Measurements from ENCODE around the gene SLC4A2.
A peak's percentile ranks its signal among the peaks of the same experiment; 100 is the strongest.

The SLC4A2 gene

DNA sequence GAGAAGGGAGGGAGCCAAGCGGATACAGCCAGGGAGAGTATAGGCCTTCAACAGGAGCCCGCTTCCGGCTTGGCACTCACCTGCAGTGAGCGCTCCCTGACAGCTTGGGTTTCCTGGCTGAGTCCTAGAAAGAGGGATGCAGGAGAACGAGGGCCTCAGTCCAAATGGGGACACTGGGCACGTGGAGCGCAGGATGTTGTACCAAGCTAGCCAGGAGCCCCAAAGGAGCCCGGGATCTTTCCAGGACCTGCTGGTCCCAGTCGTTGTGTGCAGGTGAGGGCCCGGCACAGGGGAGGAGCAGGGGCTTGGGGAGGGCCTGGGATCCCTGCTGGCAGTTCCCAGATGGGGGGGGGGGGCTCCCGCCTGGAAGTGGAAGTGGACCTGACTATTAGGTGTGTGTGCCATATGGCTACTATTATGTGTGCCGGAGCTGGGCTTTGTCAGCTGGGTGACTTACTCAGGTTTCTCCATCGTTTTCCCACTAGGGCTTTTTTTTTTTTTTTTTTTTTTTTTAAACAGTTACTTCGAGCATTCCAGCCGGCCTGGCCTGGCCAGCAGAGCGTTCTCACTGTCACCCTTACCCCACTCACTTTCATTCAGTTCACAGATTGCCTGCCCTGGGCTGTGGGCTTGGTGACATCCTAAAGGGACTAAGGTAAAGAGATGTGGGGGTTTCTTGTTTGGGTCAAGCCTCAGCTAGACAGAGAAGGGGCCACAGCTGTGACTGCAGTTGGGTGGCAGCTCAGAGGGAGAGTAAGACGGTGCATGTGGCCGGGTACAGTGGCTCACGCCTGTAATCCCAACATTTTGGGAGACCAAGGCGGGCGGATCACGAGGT, 30.7 kb downstream of the SLC4A2 start:
- Histone ChIP-seq H3K4me1 (ENCODE audit: insufficient read depth, low read length) (peaks cover 25% of the 10 kb centered on the region), H3K36me3 (ENCODE audit: insufficient read depth, low read length) (no peaks in the 10 kb centered on the region), H3K9ac (ENCODE audit: low read depth, low read length) (no peak overlapping the region)

GRCh38 chr7:151091003-151091402, 31.6 kb downstream of the SLC4A2 start:
- Histone ChIP-seq H3K4me1 (ENCODE audit: insufficient read depth, low read length) (peaks cover 21% of the 10 kb centered on the region; the same call in 1 of the 2 replicates), H3K9ac (ENCODE audit: low read depth, low read length) (no peak overlapping the region), H3K9me3 (ENCODE audit: control insufficient read depth, insufficient read depth, low read length) (no peaks in the 10 kb centered on the region), H3K36me3 (ENCODE audit: insufficient read depth, low read length) (no peaks in the 10 kb centered on the region)

More for the DNA sequence above, 30.7 kb downstream of the SLC4A2 start:
- H3K9me3 ChIP-seq (ENCODE audit: control insufficient read depth, insufficient read depth, low read length), result no peaks in the 10 kb centered on the region

DNA sequence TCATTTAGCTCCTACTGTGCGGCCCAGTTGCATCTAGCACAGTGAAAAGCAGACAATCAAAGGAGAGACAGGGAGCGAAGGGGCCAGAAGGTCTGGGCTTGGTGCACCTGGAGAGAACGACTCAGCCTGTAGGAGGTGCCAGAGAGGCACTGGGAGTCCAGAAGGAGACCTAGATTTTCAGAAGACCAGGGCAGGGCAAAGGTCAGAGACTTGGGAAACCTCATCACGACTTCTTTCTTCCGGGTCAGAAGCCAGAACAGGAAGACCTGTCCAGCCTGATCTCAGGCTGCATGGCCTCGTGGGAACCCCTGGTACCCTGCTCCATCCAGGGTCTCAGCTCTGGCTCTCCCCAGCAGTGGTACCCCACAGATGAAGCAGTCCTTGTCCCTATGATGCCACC, 32.0 kb downstream of the SLC4A2 start:
- H3K9ac ChIP-seq (ENCODE audit: low read depth, low read length), result no peak overlapping the region
- no peaks in the 10 kb centered on the region for H3K36me3 ChIP-seq (ENCODE audit: insufficient read depth, low read length)

GRCh38 chr7:151091988-151092387, 32.6 kb downstream of the SLC4A2 start:
- no peak overlapping the region for H3K9ac ChIP-seq (ENCODE audit: low read depth, low read length)
- no peaks in the 10 kb centered on the region for H3K36me3 ChIP-seq (ENCODE audit: insufficient read depth, low read length)
- no peaks in the 10 kb centered on the region for H3K9me3 ChIP-seq (ENCODE audit: control insufficient read depth, insufficient read depth, low read length)
- H3K4me1 ChIP-seq (ENCODE audit: insufficient read depth, low read length), result peaks cover 21% of the 10 kb centered on the region; the same call in 1 of the 2 replicates

More for the DNA sequence above, 32.0 kb downstream of the SLC4A2 start:
- Histone ChIP-seq H3K4me1 (ENCODE audit: insufficient read depth, low read length) (peaks cover 21% of the 10 kb centered on the region; the same call in 1 of the 2 replicates), H3K9me3 (ENCODE audit: control insufficient read depth, insufficient read depth, low read length) (no peaks in the 10 kb centered on the region)

- Histone ChIP-seq H3K36me3 (ENCODE audit: insufficient read depth, low read length) (no peaks in the 10 kb centered on the region), H3K9me3 (ENCODE audit: control insufficient read depth, insufficient read depth, low read length) (no peaks in the 10 kb centered on the region), H3K4me1 (ENCODE audit: insufficient read depth, low read length) (peaks cover 13% of the 10 kb centered on the region; the same call in 1 of the 2 replicates), H3K9ac (ENCODE audit: low read depth, low read length) (no peak overlapping the region)
Observed at GRCh38 chr7:151093748-151094147, 34.4 kb downstream of the SLC4A2 start.

DNA sequence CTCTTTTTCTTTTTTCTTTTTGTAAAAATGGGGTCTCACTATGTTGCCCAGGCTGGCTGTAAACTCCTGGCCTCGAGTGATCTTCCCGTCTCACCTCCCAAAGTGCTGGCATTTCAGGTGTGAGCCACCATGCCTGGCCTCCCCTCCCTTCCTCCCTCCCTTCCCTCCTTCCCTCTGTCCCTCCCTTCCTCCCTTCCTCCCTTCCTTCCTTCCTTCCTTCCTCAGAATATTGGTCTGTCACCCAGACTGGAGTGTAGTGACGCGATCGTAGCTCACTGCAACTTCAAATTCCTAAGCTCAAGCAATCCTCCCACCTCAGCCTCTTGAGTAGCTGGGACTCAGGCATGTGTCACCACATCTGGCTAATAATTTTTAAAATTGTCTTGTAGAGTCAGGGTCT, 35.3 kb downstream of the SLC4A2 start:
- Histone ChIP-seq H3K9ac (ENCODE audit: low read depth, low read length) (no peak overlapping the region), H3K4me1 (ENCODE audit: insufficient read depth, low read length) (peaks cover 9% of the 10 kb centered on the region; the same call in 1 of the 2 replicates), H3K9me3 (ENCODE audit: control insufficient read depth, insufficient read depth, low read length) (no peaks in the 10 kb centered on the region), H3K36me3 (ENCODE audit: insufficient read depth, low read length) (no peaks in the 10 kb centered on the region)

GRCh38 chr7:151095123-151095797, 35.9 kb downstream of the SLC4A2 start:
- H3K9ac ChIP-seq (ENCODE audit: low read depth, low read length), result no peak overlapping the region

GRCh38 chr7:151095828-151096475, 36.6 kb downstream of the SLC4A2 start:
- Histone ChIP-seq H3K4me1 (ENCODE audit: insufficient read depth, low read length) (peaks cover 12% of the 10 kb centered on the region; the same call in 1 of the 2 replicates), H3K9ac (ENCODE audit: low read depth, low read length) (no peak overlapping the region), H3K9me3 (ENCODE audit: control insufficient read depth, insufficient read depth, low read length) (no peaks in the 10 kb centered on the region), H3K36me3 (ENCODE audit: insufficient read depth, low read length) (no peaks in the 10 kb centered on the region)

More at GRCh38 chr7:151095123-151095797, 35.9 kb downstream of the SLC4A2 start:
- Histone ChIP-seq H3K4me1 (ENCODE audit: insufficient read depth, low read length) (peaks cover 12% of the 10 kb centered on the region; the same call in 1 of the 2 replicates), H3K36me3 (ENCODE audit: insufficient read depth, low read length) (no peaks in the 10 kb centered on the region), H3K9me3 (ENCODE audit: control insufficient read depth, insufficient read depth, low read length) (no peaks in the 10 kb centered on the region)

GRCh38 chr7:151099486-151100211, 40.3 kb downstream of the SLC4A2 start:
- Histone ChIP-seq H3K9me3 (ENCODE audit: control insufficient read depth, insufficient read depth, low read length) (no peaks in the 10 kb centered on the region), H3K9ac (ENCODE audit: low read depth, low read length) (no peak overlapping the region), H3K4me1 (ENCODE audit: insufficient read depth, low read length) (peaks cover 24% of the 10 kb centered on the region; the same call in 1 of the 2 replicates), H3K36me3 (ENCODE audit: insufficient read depth, low read length) (no peaks in the 10 kb centered on the region)

DNA sequence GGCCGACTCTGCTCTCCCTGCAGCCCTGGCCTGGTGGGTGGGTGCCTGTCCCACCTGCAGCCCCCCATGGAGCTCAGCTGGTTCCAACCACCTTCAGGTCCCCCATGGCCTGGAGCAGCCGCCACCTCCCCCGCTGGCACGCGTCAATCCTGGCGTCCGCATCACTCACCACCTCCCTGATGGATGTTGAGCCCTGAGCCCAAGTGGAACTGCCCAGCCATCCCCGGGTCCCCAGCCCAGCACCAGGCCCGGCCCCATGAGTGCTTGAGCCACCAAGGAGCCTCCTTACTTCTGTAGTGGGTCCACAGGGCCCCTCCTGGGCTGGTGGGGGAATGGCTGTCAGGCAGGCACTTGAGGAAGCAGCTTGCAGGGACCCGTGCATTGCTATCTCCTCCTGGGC, 41.5 kb downstream of the SLC4A2 start:
- no peak overlapping the region for H3K9ac ChIP-seq (ENCODE audit: low read depth, low read length)
- H3K4me1 ChIP-seq (ENCODE audit: insufficient read depth, low read length), result peaks cover 29% of the 10 kb centered on the region; the same call in 1 of the 2 replicates
- no peaks in the 10 kb centered on the region for H3K9me3 ChIP-seq (ENCODE audit: control insufficient read depth, insufficient read depth, low read length)
- H3K36me3 ChIP-seq (ENCODE audit: insufficient read depth, low read length), result no peaks in the 10 kb centered on the region

- no peaks in the 10 kb centered on the region for H3K36me3 ChIP-seq (ENCODE audit: insufficient read depth, low read length)
- H3K9ac ChIP-seq (ENCODE audit: low read depth, low read length), result no peak overlapping the region
- no peaks in the 10 kb centered on the region for H3K9me3 ChIP-seq (ENCODE audit: control insufficient read depth, insufficient read depth, low read length)
- H3K4me1 ChIP-seq (ENCODE audit: insufficient read depth, low read length), result peaks cover 29% of the 10 kb centered on the region; the same call in 1 of the 2 replicates
Observed at GRCh38 chr7:151101621-151102396, 42.4 kb downstream of the SLC4A2 start.

DNA sequence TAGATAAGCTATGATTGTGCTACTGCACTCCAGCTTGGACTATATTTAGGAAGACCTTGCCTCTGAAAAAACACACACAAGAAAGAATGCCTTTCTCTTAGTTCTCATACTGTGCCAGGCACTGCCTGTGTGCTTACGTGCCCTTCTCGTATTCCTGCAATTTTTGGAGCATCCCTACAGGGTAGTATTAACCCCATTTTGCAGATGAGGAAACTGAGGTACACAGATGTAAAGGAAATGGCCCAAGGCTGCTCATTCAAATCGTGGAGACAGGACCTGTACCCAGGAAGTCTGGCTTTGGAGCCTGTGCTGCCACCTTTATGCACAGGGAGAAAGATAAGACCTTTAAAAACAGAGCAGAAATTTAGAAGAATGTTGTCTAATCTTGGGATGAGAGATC, 43.6 kb downstream of the SLC4A2 start:
- peaks cover 29% of the 10 kb centered on the region; the same call in 1 of the 2 replicates for H3K4me1 ChIP-seq (ENCODE audit: insufficient read depth, low read length)
- H3K36me3 ChIP-seq (ENCODE audit: insufficient read depth, low read length), result no peaks in the 10 kb centered on the region
- H3K9ac ChIP-seq (ENCODE audit: low read depth, low read length), result no peak overlapping the region; the same call in 1 of the 2 replicates
- no peaks in the 10 kb centered on the region for H3K9me3 ChIP-seq (ENCODE audit: control insufficient read depth, insufficient read depth, low read length)

- Histone ChIP-seq H3K9ac (ENCODE audit: low read depth, low read length) (peak overlapping the region; percentile 55; the same call in 1 of the 2 replicates), H3K36me3 (ENCODE audit: insufficient read depth, low read length) (no peaks in the 10 kb centered on the region), H3K4me1 (ENCODE audit: insufficient read depth, low read length) (peaks cover 29% of the 10 kb centered on the region; the same call in 1 of the 2 replicates), H3K9me3 (ENCODE audit: control insufficient read depth, insufficient read depth, low read length) (no peaks in the 10 kb centered on the region)
Observed at GRCh38 chr7:151103973-151104372, 44.6 kb downstream of the SLC4A2 start.
